ENCODE data around the gene PPARG.

GRCh38 chr3:12323237-12323636 lies 34.4 kb downstream of the PPARG start:
- TF ChIP-seq POLR2A (IDR thresholded peaks at IDR 0.05) (no peak), CTCF (IDR thresholded peaks at IDR 0.05) (no peak)
